H1 (cell line): ENCODE measurements around the gene CPNE5. TPM values are rescaled to one million over a fixed set of nuclear protein-coding genes. Genes with fewer than 3 reads are reported as not detected.

Source experiments
- CTCF ChIA-PET: fragments of 300-600 bp; sonication (Branson Sonifier 250); formaldehyde crosslinking; loops from one replicate; lab custom pipeline; 2021; ENCODE audit not compliant: partially characterized antibody; lab: Charles Lee
- POLR2A ChIA-PET: fragments of 300-600 bp; sonication (Branson Sonifier 250); formaldehyde crosslinking; loops from one replicate; lab custom pipeline; 2021; ENCODE audit warnings: inconsistent platforms; ENCODE audit not compliant: partially characterized antibody; lab: Charles Lee
- DNase-seq, 2 experiments: peaks; one replicate each; pipeline versions ENCODE4 v3.0.0 to v3.0.0-alpha.2; 2010 to 2022; ENCODE audit warnings: low spot score in 2 of 2, low read depth in 1 of 2, mixed read lengths in 1 of 2
- FAIRE-seq: peaks from 2 replicates; lab custom pipeline; 2011; peaks lifted over from hg19 to GRCh38; lab: Jason Lieb, UNC
- H2AFZ ChIP-seq: 2 replicates; pipeline ENCODE4 v1.8.1; 2012; ENCODE audit warnings: low read length, inconsistent platforms
- H2AK5ac ChIP-seq: 2 replicates; pipeline ENCODE4 v1.6.1; 2013; ENCODE audit warnings: low read depth, low read length
- H2BK120ac ChIP-seq: replicated peaks from 2 replicates; pipeline ENCODE3; 2013; ENCODE audit warnings: low read depth, low read length, inconsistent platforms
- H2BK12ac ChIP-seq: 2 replicates; pipeline ENCODE4 v1.6.1; 2013; ENCODE audit warnings: low read depth, low read length
- H2BK15ac ChIP-seq: 2 replicates; pipeline ENCODE4 v1.6.1; 2013; ENCODE audit warnings: low read length
- H2BK20ac ChIP-seq: 2 replicates; pipeline ENCODE4 v1.6.1; 2013; ENCODE audit warnings: low read length
- H2BK5ac ChIP-seq: 2 replicates; pipeline ENCODE4 v1.6.1; 2013; ENCODE audit warnings: low read depth, low read length
- H3K14ac ChIP-seq: 2 replicates; pipeline ENCODE4 v1.6.1; 2013; ENCODE audit warnings: inconsistent platforms; ENCODE audit not compliant: insufficient read length
- H3K18ac ChIP-seq: 2 replicates; pipeline ENCODE4 v1.6.1; 2013; ENCODE audit warnings: low read length; ENCODE audit errors: extremely low read depth
- H3K23ac ChIP-seq: 2 replicates; pipeline ENCODE4 v1.6.1; 2013; ENCODE audit warnings: inconsistent platforms; ENCODE audit not compliant: insufficient read length
- H3K23me2 ChIP-seq: 2 replicates; pipeline ENCODE4 v1.6.1; 2013; ENCODE audit warnings: low read depth, low read length
- H3K27ac ChIP-seq: 2 replicates; pipeline ENCODE4 v1.6.1; 2011; ENCODE audit warnings: low read depth, low read length, inconsistent platforms
- H3K27me3 ChIP-seq, 4 experiments: replicated peaks in 1 of 4; 1 replicate in 1 of 4; 2 replicates in 3 of 4; pipeline versions ENCODE4 v1.6.1 to v1.8.1; 2011 to 2013; ENCODE audit warnings: low read length in 3 of 4, mild to moderate bottlenecking in 3 of 4, inconsistent platforms in 2 of 4, mixed read lengths in 2 of 4, moderate library complexity in 1 of 4; ENCODE audit not compliant: control insufficient read depth in 3 of 4, insufficient read depth in 3 of 4; ENCODE audit errors: extremely low read depth in 1 of 4
- H3K36me3 ChIP-seq, 4 experiments: 2 replicates each; pipeline versions ENCODE4 v1.6.1 to v1.8.1; 2011 to 2013; ENCODE audit warnings: mild to moderate bottlenecking in 4 of 4, low read length in 3 of 4, moderate library complexity in 2 of 4, control low read depth in 1 of 4, inconsistent platforms in 1 of 4; ENCODE audit not compliant: insufficient read depth in 4 of 4, control insufficient read depth in 2 of 4
- H3K4ac ChIP-seq: replicated peaks from 2 replicates; pipeline ENCODE3; 2013; ENCODE audit warnings: low read length, low read depth, mixed read lengths, inconsistent platforms; ENCODE audit not compliant: insufficient read length
- H3K4me1 ChIP-seq, 4 experiments: replicated peaks in 1 of 4; 1 replicate in 1 of 4; 2 replicates in 3 of 4; pipeline versions ENCODE4 v1.6.1 to v1.8.1; 2011 to 2013; ENCODE audit warnings: low read length in 3 of 4, inconsistent platforms in 2 of 4, mixed read lengths in 1 of 4; ENCODE audit not compliant: insufficient read depth in 4 of 4, control insufficient read depth in 3 of 4
- H3K4me2 ChIP-seq, 2 experiments: 2 replicates each; pipeline versions ENCODE4 v1.6.1 to v1.8.1; 2011 to 2013; ENCODE audit warnings: low read depth in 2 of 2, low read length in 2 of 2, control low read depth in 1 of 2, inconsistent platforms in 1 of 2, mild to moderate bottlenecking in 1 of 2; ENCODE audit not compliant: insufficient read depth in 1 of 2
- H3K4me3 ChIP-seq, 4 experiments: fragments of 200-600, 300-600 bp in 1 of 4; sonication (generic), shearing (Covaris generic), sonication (Bioruptor Twin) in 1 of 4; 2 replicates each; pipeline versions ENCODE4 v1.5.1 to v1.8.1; 2011 to 2016; ENCODE audit warnings: low read length in 4 of 4, low read depth in 3 of 4, control low read depth in 2 of 4, inconsistent platforms in 2 of 4, mild to moderate bottlenecking in 2 of 4, mixed read lengths in 1 of 4, moderate library complexity in 1 of 4; ENCODE audit not compliant: insufficient read depth in 2 of 4; ENCODE audit errors: extremely low read depth in 1 of 4
- H3K56ac ChIP-seq: replicated peaks from 2 replicates; pipeline ENCODE3; 2013; ENCODE audit warnings: low read depth, mild to moderate bottlenecking, mixed read lengths, low read length, inconsistent platforms; ENCODE audit not compliant: insufficient read length
- H3K79me1 ChIP-seq: 2 replicates; pipeline ENCODE4 v1.6.1; 2013; ENCODE audit warnings: low read depth, low read length, control low read depth
- H3K79me2 ChIP-seq, 2 experiments: 2 replicates each; pipeline versions ENCODE4 v1.6.1 to v1.8.1; 2012 to 2013; ENCODE audit warnings: low read length in 2 of 2, mild to moderate bottlenecking in 2 of 2, inconsistent platforms in 1 of 2; ENCODE audit not compliant: insufficient read depth in 2 of 2, control insufficient read depth in 1 of 2
- H3K9ac ChIP-seq, 4 experiments: replicated peaks in 1 of 4; 1 replicate in 1 of 4; 2 replicates in 3 of 4; pipeline versions ENCODE4 v1.6.1 to v1.8.1; 2011 to 2013; ENCODE audit warnings: low read depth in 3 of 4, low read length in 3 of 4, control low read depth in 2 of 4, mild to moderate bottlenecking in 2 of 4, moderate library complexity in 2 of 4, inconsistent platforms in 1 of 4; ENCODE audit errors: extremely low read depth in 1 of 4
- H3K9me3 ChIP-seq, 2 experiments: 2 replicates each; pipeline versions ENCODE4 v1.6.1 to v1.8.1; 2012 to 2013; ENCODE audit warnings: mild to moderate bottlenecking in 2 of 2, moderate library complexity in 2 of 2, control low read depth in 1 of 2, inconsistent platforms in 1 of 2, low read depth in 1 of 2, low read length in 1 of 2, mixed read lengths in 1 of 2; ENCODE audit not compliant: insufficient read depth in 2 of 2
- H4K20me1 ChIP-seq, 2 experiments: replicated peaks in 1 of 2; 2 replicates each; pipeline versions ENCODE3 to v1.8.1; 2011 to 2013; ENCODE audit warnings: inconsistent platforms in 2 of 2, low read length in 2 of 2, mild to moderate bottlenecking in 1 of 2; ENCODE audit not compliant: insufficient read depth in 2 of 2, control insufficient read depth in 1 of 2
- H4K5ac ChIP-seq: 2 replicates; pipeline ENCODE4 v1.6.1; 2013; ENCODE audit warnings: low read length, low read depth, mixed read lengths, inconsistent platforms; ENCODE audit not compliant: insufficient read length
- H4K8ac ChIP-seq: 2 replicates; pipeline ENCODE4 v1.8.0; 2013; ENCODE audit warnings: mild to moderate bottlenecking, moderate library complexity, low read length, inconsistent platforms; ENCODE audit not compliant: insufficient read depth; ENCODE audit errors: extremely low read depth
- H4K91ac ChIP-seq: replicated peaks from 2 replicates; pipeline ENCODE3; 2013; ENCODE audit warnings: low read length, mixed read lengths, inconsistent platforms; ENCODE audit not compliant: insufficient read length
- CHD1 ChIP-seq: IDR thresholded peaks from 2 replicates; pipeline ENCODE4 v1.6.1; 2012; ENCODE audit warnings: low read depth, low read length, improper control_type of control experiment
- HDAC2 ChIP-seq, 2 experiments: fragments of 300-600 bp in 1 of 2; sonication (generic) in 1 of 2; IDR thresholded peaks; 2 replicates each; pipeline ENCODE4 v1.6.1; 2011 to 2012; ENCODE audit warnings: low read depth in 2 of 2, low read length in 2 of 2, mild to moderate bottlenecking in 2 of 2, moderate library complexity in 2 of 2, borderline replicate concordance in 1 of 2, inconsistent platforms in 1 of 2
- JUN ChIP-seq: IDR thresholded peaks from 2 replicates; pipeline ENCODE4 v1.6.1; 2011; ENCODE audit warnings: low read depth, mild to moderate bottlenecking, improper control_type of control experiment, low read length
- KDM1A ChIP-seq: fragments of 200-600, 300-600 bp; sonication (generic); IDR thresholded peaks from 2 replicates; pipeline ENCODE4 v1.7.1; 2016; ENCODE audit warnings: mild to moderate bottlenecking, low read length, borderline replicate concordance
- POU5F1 ChIP-seq: IDR thresholded peaks from 2 replicates; pipeline ENCODE4 v1.6.1; 2011; ENCODE audit warnings: low read depth, mild to moderate bottlenecking, low read length, moderate library complexity
- RNF2 ChIP-seq: fragments of 200-900, 300-1000 bp; sonication (generic); IDR thresholded peaks from 2 replicates; pipeline ENCODE4 v1.7.1; 2016; ENCODE audit warnings: borderline replicate concordance, low read depth, mild to moderate bottlenecking, antibody characterized with exemption, low read length; ENCODE audit not compliant: poor library complexity, severe bottlenecking; ENCODE audit errors: missing control alignments
- WGBS, 2 experiments: shearing (Covaris generic) in 1 of 2; methylation state at CpG; one replicate each; pipeline versions ENCODE4 v1.1.6 to v1.1.7; 2013 to 2015; ENCODE audit warnings: low lambda C conversion rate in 2 of 2, mixed read lengths in 2 of 2, inconsistent platforms in 1 of 2, low coverage in 1 of 2, missing lambda C conversion rate in 1 of 2; ENCODE audit not compliant: insufficient replicate concordance in 2 of 2, insufficient coverage in 1 of 2, insufficient read length in 1 of 2; ENCODE audit errors: extremely low coverage in 1 of 2, missing lambda C conversion rate in 1 of 2; 5-methylcytosine and 5-hydroxymethylcytosine counted together
- polyA plus RNA-seq, 7 experiments: library from polyadenylated mRNA; depleted of rRNA in 3 of 7; stranded (reverse) in 5 of 7; unstranded in 2 of 7; fragments of >200 nt in 5 of 7; fragments of 200-250 nt in 2 of 7; gene quantifications; 1 replicate in 5 of 7; 2 replicates in 1 of 7; 4 replicates in 1 of 7; pipeline versions ENCODE4 v1.2.1 to v1.2.3, GENCODE V29; 2011 to 2013; ENCODE audit warnings: missing spikeins in 2 of 7, mixed read lengths in 2 of 7
- total RNA-seq: library from RNA; stranded (reverse); fragmentation: NEBNext Ultra II Directional; extraction: Animal tissue kit (Norgen Biotek cat#: 25700); gene quantifications from 2 replicates; pipeline ENCODE4 v1.2.1, GENCODE V29; 2021

Gene CPNE5
- total and polyA plus RNA-seq, 2 of the 8 experiments (the other 6 are each of a cell fraction or from before 2014, with no cell fraction given), result 0.88 to 1.8 TPM

DNA sequence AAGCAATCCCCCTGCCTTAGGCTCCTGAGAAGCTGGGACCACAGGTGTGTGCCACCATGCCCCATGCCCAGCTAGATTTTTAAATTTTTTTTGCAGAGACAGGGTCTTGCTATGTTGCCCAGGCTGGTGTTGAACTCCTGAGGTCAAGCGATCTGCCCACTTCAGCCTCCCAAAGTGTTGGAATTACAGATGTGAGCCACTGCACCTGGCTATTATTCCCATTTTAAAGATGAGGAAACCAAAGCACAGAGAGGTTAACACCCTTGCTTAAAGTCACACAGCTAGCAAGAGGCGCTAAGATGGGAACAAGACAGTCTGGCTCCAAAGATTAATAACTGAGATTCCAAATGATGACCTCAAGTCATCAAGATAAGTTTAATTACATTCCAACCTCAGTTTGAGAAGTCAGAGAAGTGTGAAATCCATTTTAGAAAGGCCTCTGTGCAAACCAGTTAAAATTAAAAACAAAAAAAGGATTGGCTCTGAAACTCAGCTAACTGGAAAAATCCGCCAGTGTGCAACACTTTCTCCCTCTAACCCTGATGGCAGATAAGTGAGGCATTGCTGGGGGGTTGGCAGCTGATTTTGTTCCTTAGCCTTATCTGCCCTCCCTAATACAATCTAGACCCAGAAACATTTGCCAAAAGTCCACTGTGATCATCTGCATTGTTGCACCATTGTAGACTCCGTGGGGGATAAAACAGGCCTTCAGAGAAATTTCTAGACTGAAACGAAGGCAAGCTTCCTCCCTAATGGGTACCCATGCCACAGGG lies 55.5 kb downstream of the CPNE5 start:
- DNase-seq, result no peak
- H3K79me2 ChIP-seq, result no peaks in the 10 kb centered on the region
- H3K4me1 ChIP-seq, result peaks cover 0 to 6% (median 1%) of the 10 kb centered on the region in 4 experiments; a peak in 4 of 7 replicates
- H2BK15ac ChIP-seq, result no peak overlapping the region
- no peaks in the 10 kb centered on the region; a peak in 2 of 7 replicates for H3K27me3 ChIP-seq
- no peak overlapping the region for H2AFZ ChIP-seq
- no peaks in the 10 kb centered on the region for H4K20me1 ChIP-seq
- H3K14ac ChIP-seq, result no peak overlapping the region
- no peak overlapping the region for H3K27ac ChIP-seq
- H2AK5ac ChIP-seq, result no peak overlapping the region
- H3K4me3 ChIP-seq, result no peak overlapping the region
- H3K79me1 ChIP-seq, result no peaks in the 10 kb centered on the region
- 89% methylated on average over 5 of the region's 5 CpGs; no CpG with 5 or more reads in 1 of the 2 experiments for WGBS, 2 experiments
- no peak overlapping the region for H3K9ac ChIP-seq
- H2BK5ac ChIP-seq, result no peak overlapping the region
- peak; percentile 7 for FAIRE-seq
- H2BK12ac ChIP-seq, result no peak overlapping the region
- no peak overlapping the region for H4K5ac ChIP-seq
- H3K36me3 ChIP-seq, result no peaks in the 10 kb centered on the region
- ChIA-PET POLR2A (interaction anchor here (1.0 to 1.3 kb wide), 3 partner anchors 18 to 178 kb away, joined by 3 to 4 read pairs (median 4); no protein-coding TSS in a partner anchor), CTCF (interaction anchor here (0.6 to 12.0 kb wide), 28 partner anchors 8 to 440 kb away, joined by 3 to 231 read pairs (median 6); partner anchors contain the start of genes C6orf89 and MTCH1)
- H3K9me3 ChIP-seq, result no peaks in the 10 kb centered on the region
- no peak overlapping the region for H2BK20ac ChIP-seq
- no peak overlapping the region for H4K8ac ChIP-seq
- H3K4ac ChIP-seq, result no peak overlapping the region
- H3K23me2 ChIP-seq, result no peaks in the 10 kb centered on the region
- H3K56ac ChIP-seq, result no peak overlapping the region
- H3K18ac ChIP-seq, result no peak overlapping the region
- TF ChIP-seq JUN, result no peak
- TF ChIP-seq HDAC2 (IDR thresholded peaks at IDR 0.05; ENCODE audit: borderline replicate concordance in 1 of 2, low read depth in 2 of 2, low read length in 2 of 2), result 0 out of 4 replicates have a peak, but pooled peaks of 1 of the 2 experiments have one; percentile 65
- no peak for TF ChIP-seq RNF2
- no peak for TF ChIP-seq CHD1
- no peak for TF ChIP-seq POU5F1
- peak; percentile 87 for TF ChIP-seq KDM1A
- H3K23ac ChIP-seq, result no peak overlapping the region
- H4K91ac ChIP-seq, result peak overlapping the region; percentile 23
- no peak overlapping the region for H2BK120ac ChIP-seq
- no peak overlapping the region for H3K4me2 ChIP-seq
